HEK293T (cell line): ENCODE results near the gene CBARP.

ENCODE experiments used
- CTCF ChIA-PET: fragments of 350-600 bp; formaldehyde crosslinking; extraction: SDS; loops from one replicate; lab custom pipeline; 2021; ENCODE audit warnings: antibody characterized with exemption, inconsistent platforms; lab: Yijun Ruan, JAX
- POLR2A ChIA-PET: fragments of 350-600 bp; formaldehyde crosslinking; extraction: SDS; loops from one replicate; lab custom pipeline; 2020; ENCODE audit warnings: antibody characterized with exemption, inconsistent platforms; lab: Yijun Ruan, JAX
- DNase-seq: peaks from one replicate; pipeline ENCODE4 v3.0.0; 2012; ENCODE audit warnings: mixed read lengths; ENCODE audit errors: extremely low spot score
- ARNT ChIP-seq: fragments of 450-650 bp; IDR thresholded peaks from 2 replicates; pipeline ENCODE4 v1.6.1; 2017; ENCODE audit warnings: mild to moderate bottlenecking
- BHLHE40 ChIP-seq: fragments of 450-650 bp; IDR thresholded peaks from 2 replicates; pipeline ENCODE4 v1.6.1; 2016; ENCODE audit warnings: mild to moderate bottlenecking, moderate library complexity, borderline replicate concordance
- CTBP1 ChIP-seq: fragments of 450-650 bp; IDR thresholded peaks from 2 replicates; pipeline ENCODE4 v1.6.1; 2016; ENCODE audit warnings: borderline replicate concordance
- ELF4 ChIP-seq: fragments of 450-650 bp; IDR thresholded peaks from 2 replicates; pipeline ENCODE4 v1.6.1; 2017; ENCODE audit warnings: antibody characterized with exemption
- FOXA1 ChIP-seq: fragments of 450-650 bp; IDR thresholded peaks from 2 replicates; pipeline ENCODE4 v1.6.1; 2016; ENCODE audit warnings: mild to moderate bottlenecking
- FOXK2 ChIP-seq: fragments of 450-650 bp; IDR thresholded peaks from 2 replicates; pipeline ENCODE4 v1.6.1; 2016; ENCODE audit warnings: mild to moderate bottlenecking
- FOXM1 ChIP-seq: fragments of 450-650 bp; IDR thresholded peaks from 2 replicates; pipeline ENCODE4 v1.6.1; 2017; ENCODE audit warnings: mild to moderate bottlenecking, borderline replicate concordance
- HDGF ChIP-seq: fragments of 450-650 bp; IDR thresholded peaks from 2 replicates; pipeline ENCODE4 v1.6.1; 2017; ENCODE audit warnings: antibody characterized with exemption, borderline replicate concordance
- L3MBTL2 ChIP-seq: fragments of 450-650 bp; conservative IDR thresholded peaks from 2 replicates; pipeline ENCODE4 v1.6.1; 2016; ENCODE audit warnings: mild to moderate bottlenecking
- LEF1 ChIP-seq: fragments of 450-650 bp; IDR thresholded peaks from 2 replicates; pipeline ENCODE4 v1.6.1; 2017; ENCODE audit warnings: mild to moderate bottlenecking, borderline replicate concordance
- NFRKB ChIP-seq: fragments of 450-650 bp; IDR thresholded peaks from 2 replicates; pipeline ENCODE4 v1.6.1; 2016; ENCODE audit warnings: mild to moderate bottlenecking, moderate library complexity
- PKNOX1 ChIP-seq: fragments of 450-650 bp; IDR thresholded peaks from 2 replicates; pipeline ENCODE4 v1.6.1; 2016
- SP1 ChIP-seq: fragments of 450-650 bp; IDR thresholded peaks from 2 replicates; pipeline ENCODE4 v1.6.1; 2017
- SUZ12 ChIP-seq: fragments of 450-650 bp; IDR thresholded peaks from 2 replicates; pipeline ENCODE4 v1.6.1; 2016; ENCODE audit warnings: mild to moderate bottlenecking
- TARDBP ChIP-seq: fragments of 450-650 bp; IDR thresholded peaks from 2 replicates; pipeline ENCODE4 v1.6.1; 2016
- ZNF384 ChIP-seq: fragments of 450-650 bp; IDR thresholded peaks from 2 replicates; pipeline ENCODE4 v1.6.1; 2016

CBARP gene

GRCh38 chr19:1265615-1266128 is 27.9 kb upstream of the CBARP start:
- ChIA-PET POLR2A (interaction anchor here (0.6 to 6.9 kb wide), 5 partner anchors 8 to 23 kb away, joined by 3 to 375 read pairs (median 5); partner anchors contain the start of genes ATP5F1D and CBARP), CTCF (interaction anchor here (1.3 to 7.3 kb wide), 4 partner anchors 10 to 24 kb away, joined by 3 to 149 read pairs (median 15); partner anchors contain the start of genes ATP5F1D and FAM174C)
- no peak for DNase-seq
- no peak for TF ChIP-seq FOXM1
- peak; percentile 58; the same call in 1 of the 2 replicates for TF ChIP-seq HDGF

GRCh38 chr19:1264801-1265614 is 27.2 kb upstream of the CBARP start:
- ChIA-PET POLR2A (interaction anchor here (0.6 to 6.9 kb wide), 4 partner anchors 8 to 22 kb away, joined by 3 to 375 read pairs (median 10); partner anchors contain the start of genes ATP5F1D and CBARP), CTCF (interaction anchor here (1.3 to 7.3 kb wide), 4 partner anchors 10 to 24 kb away, joined by 3 to 149 read pairs (median 15); partner anchors contain the start of genes ATP5F1D and FAM174C)
- TF ChIP-seq FOXA1 (no peak), BHLHE40 (no peak), ELF4 (no peak), TARDBP (no peak), NFRKB (no peak)
- DNase-seq: no peak

DNA sequence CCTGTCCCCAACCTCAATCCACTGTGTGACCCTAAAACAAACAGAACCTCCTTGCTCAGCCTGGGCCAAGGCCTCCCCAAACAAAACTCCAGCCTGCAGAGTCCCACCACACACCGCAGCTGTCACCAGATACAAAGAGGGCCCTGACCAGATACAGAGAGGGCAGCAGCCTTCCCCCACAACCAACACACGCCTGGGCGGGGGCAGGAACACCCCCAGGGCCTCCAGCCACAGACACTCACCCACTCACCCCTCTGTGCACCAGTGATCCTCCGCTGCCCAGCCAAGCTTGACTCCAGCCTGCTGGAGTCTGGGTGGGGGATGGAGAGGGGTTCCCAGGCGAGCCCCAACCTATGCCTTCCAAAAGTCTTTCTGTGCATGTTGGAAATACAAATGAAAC is 25.4 kb upstream of the CBARP start:
- ChIA-PET CTCF (interaction anchor here (1.1 to 7.3 kb wide), 2 partner anchors 10 to 18 kb away, joined by 6 to 149 read pairs; no protein-coding TSS in a partner anchor), POLR2A (interaction anchor here (1.0 to 6.9 kb wide), 2 partner anchors 15 to 21 kb away, joined by 3 to 375 read pairs; partner anchors contain the start of genes ATP5F1D and CBARP)
- TF ChIP-seq LEF1 (no peak), TARDBP (no peak), HDGF (no peak), FOXA1 (no peak), CTBP1 (no peak), SUZ12 (no peak), ARNT (no peak), L3MBTL2 (no peak), NFRKB (no peak), FOXM1 (no peak), BHLHE40 (no peak), ELF4 (no peak), FOXK2 (no peak), SP1 (no peak)
- DNase-seq: no peak

- POLR2A ChIA-PET: interaction anchor here (0.7 to 0.8 kb wide), 2 partner anchors 10 to 18 kb away, joined by 3 read pairs; no protein-coding TSS in a partner anchor
- CTCF ChIA-PET: interaction anchor here (1.1 to 7.3 kb wide), 2 partner anchors 10 to 17 kb away, joined by 6 to 149 read pairs; no protein-coding TSS in a partner anchor
- no peak for DNase-seq
- TF ChIP-seq FOXA1 (no peak), TARDBP (no peak), ZNF384 (no peak), LEF1 (no peak), CTBP1 (no peak), FOXM1 (no peak), FOXK2 (no peak), ARNT (no peak), SUZ12 (no peak), HDGF (no peak)
Measured at GRCh38 chr19:1262623-1263123, 24.9 kb upstream of the CBARP start.

- CTCF ChIA-PET: interaction anchor here (1.1 kb wide), 1 partner anchor 9 kb away, joined by 6 read pairs; no protein-coding TSS in a partner anchor
- POLR2A ChIA-PET: interaction anchor here (0.7 to 3.2 kb wide), 4 partner anchors 7 to 21 kb away, joined by 3 to 38 read pairs (median 4); partner anchors contain the start of genes ATP5F1D and CIRBP
- TF ChIP-seq FOXA1 (no peak), L3MBTL2 (no peak), NFRKB (no peak), PKNOX1 (no peak), ARNT (no peak), TARDBP (no peak), BHLHE40 (no peak), FOXM1 (no peak), ZNF384 (no peak), FOXK2 (no peak), CTBP1 (no peak), ELF4 (no peak), SP1 (no peak)
- no peak for DNase-seq
Measured at GRCh38 chr19:1261798-1262622, 24.2 kb upstream of the CBARP start.

DNA sequence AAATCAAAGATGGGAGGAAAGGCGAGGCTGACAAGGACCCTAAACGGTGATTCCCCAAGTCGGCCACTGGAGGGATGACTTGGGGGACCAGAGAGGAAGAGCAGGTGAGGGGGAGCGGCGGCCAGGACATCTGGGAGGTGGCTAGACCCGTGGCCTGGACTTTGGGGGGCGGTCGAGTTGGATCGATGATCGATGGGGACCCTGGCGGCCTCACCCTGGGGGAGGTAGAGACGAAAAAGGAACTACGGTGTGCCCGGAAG is 23.7 kb upstream of the CBARP start:
- ChIA-PET POLR2A (interaction anchor here (1.7 to 3.2 kb wide), 2 partner anchors 8 to 20 kb away, joined by 6 to 38 read pairs; partner anchors contain the start of genes ATP5F1D and CIRBP), CTCF (interaction anchor here (0.8 kb wide), 1 partner anchor 17 kb away, joined by 4 read pairs; no protein-coding TSS in a partner anchor)
- DNase-seq: no peak
- no peak for TF ChIP-seq FOXM1
- no peak for TF ChIP-seq HDGF
- TF ChIP-seq FOXK2: no peak
- no peak for TF ChIP-seq NFRKB
- TF ChIP-seq LEF1: no peak
- no peak for TF ChIP-seq ZNF384
- no peak for TF ChIP-seq FOXA1
- no peak for TF ChIP-seq SP1
- TF ChIP-seq PKNOX1: no peak
- no peak for TF ChIP-seq BHLHE40
- no peak for TF ChIP-seq CTBP1
- no peak for TF ChIP-seq ARNT
